ENCODE results near the gene BSN.

DNA sequence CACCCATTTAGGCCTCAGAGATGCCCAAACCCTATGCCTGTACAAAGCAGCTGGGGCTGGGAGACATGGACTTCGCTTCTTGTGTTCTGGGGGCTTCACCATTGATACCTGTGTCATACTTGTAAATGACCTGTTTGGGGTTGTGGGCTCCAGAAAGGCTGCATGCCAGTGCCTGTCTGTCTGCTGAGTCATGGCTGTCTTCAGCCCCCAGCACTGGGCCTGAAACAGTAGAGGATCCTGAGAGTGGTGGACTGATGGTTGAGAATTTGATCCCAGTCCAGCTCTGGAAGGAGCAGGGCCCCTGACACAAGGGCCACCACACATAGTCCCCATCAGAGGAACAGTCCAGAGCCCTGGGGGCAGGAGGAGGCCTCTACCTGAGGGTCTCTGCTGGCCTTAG lies 95.3 kb downstream of the BSN start:
- TF ChIP-seq, protein P1, sequence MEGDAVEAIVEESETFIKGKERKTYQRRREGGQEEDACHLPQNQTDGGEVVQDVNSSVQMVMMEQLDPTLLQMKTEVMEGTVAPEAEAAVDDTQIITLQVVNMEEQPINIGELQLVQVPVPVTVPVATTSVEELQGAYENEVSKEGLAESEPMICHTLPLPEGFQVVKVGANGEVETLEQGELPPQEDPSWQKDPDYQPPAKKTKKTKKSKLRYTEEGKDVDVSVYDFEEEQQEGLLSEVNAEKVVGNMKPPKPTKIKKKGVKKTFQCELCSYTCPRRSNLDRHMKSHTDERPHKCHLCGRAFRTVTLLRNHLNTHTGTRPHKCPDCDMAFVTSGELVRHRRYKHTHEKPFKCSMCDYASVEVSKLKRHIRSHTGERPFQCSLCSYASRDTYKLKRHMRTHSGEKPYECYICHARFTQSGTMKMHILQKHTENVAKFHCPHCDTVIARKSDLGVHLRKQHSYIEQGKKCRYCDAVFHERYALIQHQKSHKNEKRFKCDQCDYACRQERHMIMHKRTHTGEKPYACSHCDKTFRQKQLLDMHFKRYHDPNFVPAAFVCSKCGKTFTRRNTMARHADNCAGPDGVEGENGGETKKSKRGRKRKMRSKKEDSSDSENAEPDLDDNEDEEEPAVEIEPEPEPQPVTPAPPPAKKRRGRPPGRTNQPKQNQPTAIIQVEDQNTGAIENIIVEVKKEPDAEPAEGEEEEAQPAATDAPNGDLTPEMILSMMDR (IDR thresholded peaks at IDR 0.05) = no peak
- no peak for TF ChIP-seq EZH2 (IDR thresholded peaks at IDR 0.05; ENCODE audit: borderline replicate concordance, insufficient read depth, low read depth, low read length, poor library complexity, severe bottlenecking)
